GM12878 (cell line): Measurements from ENCODE around the gene GOLGA6L10. TPM values are rescaled to one million over a fixed set of nuclear protein-coding genes. Genes with fewer than 3 reads are reported as not detected.
"Not testable (repeated sequence)": the region's sequence is repeated elsewhere in the genome, so short reads cannot be mapped to it uniquely, and the experiment has no call there.

Experiments used
- ATAC-seq: fragments of 200-7000 bp; cut with Tn5 transposase; 3 replicates; pipeline ENCODE4 v1.9.1; 2020; ENCODE audit warnings: mild to moderate bottlenecking, moderate library complexity
- BruUV-seq: library from RNA; stranded (reverse); fragments of 400-500 nt; replicated peaks from 2 replicates; lab custom pipeline; 2021; lab: Mats Ljungman, UMichigan
- CTCF ChIA-PET: fragments of 300-600 bp; sonication (Branson Sonifier 250); formaldehyde crosslinking; extraction: SDS; loops from one replicate; lab custom pipeline; 2021; ENCODE audit warnings: inconsistent platforms; lab: Yijun Ruan, JAX
- POLR2A ChIA-PET: fragments of 350-600 bp; formaldehyde crosslinking; extraction: SDS; loops from one replicate; lab custom pipeline; 2021; ENCODE audit warnings: inconsistent platforms; lab: Charles Lee
- RAD21 ChIA-PET: fragments of 300-600 bp; sonication (Branson Sonifier 250); formaldehyde crosslinking; loops from one replicate; lab custom pipeline; 2023; ENCODE audit warnings: antibody characterized with exemption; ENCODE audit not compliant: unreplicated experiment; lab: Charles Lee
- SMC1A ChIA-PET: fragments of 300-600 bp; sonication (Branson Sonifier 250); formaldehyde crosslinking; loops from one replicate; lab custom pipeline; 2023; ENCODE audit not compliant: unreplicated experiment, uncharacterized antibody; lab: Charles Lee
- DNase-seq: peaks from one replicate; pipeline ENCODE4 v3.0.0-alpha.2; 2011; ENCODE audit warnings: low read depth, low spot score
- FAIRE-seq: peaks from 3 replicates; lab custom pipeline; 2011; peaks lifted over from hg19 to GRCh38; lab: Jason Lieb, UNC
- H2AFZ ChIP-seq: 2 replicates; pipeline ENCODE4 v1.6.0; 2011; ENCODE audit warnings: low read depth, low read length, control low read depth; ENCODE audit not compliant: control insufficient read depth
- H3K27ac ChIP-seq: 2 replicates; pipeline ENCODE4 v1.5.1; 2011; ENCODE audit warnings: control low read depth; ENCODE audit not compliant: control insufficient read depth, insufficient read depth
- H3K27me3 ChIP-seq, 2 experiments: replicated peaks in 1 of 2; 2 replicates each; pipeline versions ENCODE4 v1.6.0 to v1.6.1; 2011; ENCODE audit warnings: low read length in 1 of 2; ENCODE audit not compliant: control insufficient read depth in 2 of 2, insufficient read depth in 2 of 2
- H3K36me3 ChIP-seq, 2 experiments: 2 replicates each; pipeline ENCODE4 v1.5.1; 2011; ENCODE audit warnings: low read length in 1 of 2; ENCODE audit not compliant: control insufficient read depth in 2 of 2, insufficient read depth in 2 of 2
- H3K4me1 ChIP-seq: 2 replicates; pipeline ENCODE4 v1.6.1; 2011; ENCODE audit warnings: mild to moderate bottlenecking, low read length, moderate library complexity, mixed read lengths; ENCODE audit not compliant: control insufficient read depth, insufficient read depth
- H3K4me2 ChIP-seq: 2 replicates; pipeline ENCODE4 v1.6.0; 2011; ENCODE audit warnings: control low read depth; ENCODE audit not compliant: control insufficient read depth, insufficient read depth
- H3K4me3 ChIP-seq: fragments of 200-600 bp; sonication (generic); 2 replicates; pipeline ENCODE4 v1.5.1; 2016
- H3K79me2 ChIP-seq: 2 replicates; pipeline ENCODE4 v1.6.0; 2011; ENCODE audit warnings: low read length; ENCODE audit not compliant: control insufficient read depth, insufficient read depth
- H3K9ac ChIP-seq: 2 replicates; pipeline ENCODE4 v1.8.0; 2011; ENCODE audit warnings: low read length, control low read depth, mixed read lengths; ENCODE audit not compliant: control insufficient read depth, insufficient read depth
- H3K9me3 ChIP-seq: replicated peaks from 3 replicates; pipeline ENCODE4 v1.5.1; 2011; ENCODE audit warnings: mild to moderate bottlenecking, low read length; ENCODE audit not compliant: control insufficient read depth, insufficient read depth
- H4K20me1 ChIP-seq: 2 replicates; pipeline ENCODE4 v1.6.0; 2011; ENCODE audit not compliant: control insufficient read depth, insufficient read depth
- WGBS: methylation state at CpG from one replicate; pipeline ENCODE4 v1.1.6; 2016; ENCODE audit warnings: low lambda C conversion rate; ENCODE audit not compliant: insufficient replicate concordance, insufficient coverage; ENCODE audit errors: missing lambda C conversion rate; 5-methylcytosine and 5-hydroxymethylcytosine counted together
- in situ Hi-C: fragments of 300-500 bp; cut with MboI; formaldehyde crosslinking; loops from 9 replicates; pipeline ENCODE4 v1.14.3; 2018; ENCODE audit warnings: mixed read lengths
- intact Hi-C: fragments of 100-400 bp; cut with micrococcal nuclease; formaldehyde crosslinking; loops from one replicate; pipeline ENCODE4 v1.14.2; 2022; ENCODE audit not compliant: unreplicated experiment
- polyA plus RNA-seq, 11 experiments: library from polyadenylated mRNA; depleted of rRNA in 4 of 11; unstranded in 6 of 11; stranded (reverse) in 5 of 11; fragments of >200 nt; fragmentation: Nextera tagmentation in 4 of 11; fragmentation: Illumina TruSeq in 1 of 11; extraction: Ambion mirVana in 4 of 11; extraction: Trizol in 1 of 11; gene quantifications; 1 replicate in 1 of 11; 2 replicates in 10 of 11; pipeline versions ENCODE4 v1.2.1 to v1.2.3, GENCODE V29; 2011 to 2016; ENCODE audit warnings: inconsistent platforms in 2 of 11, missing spikeins in 2 of 11, low read depth in 1 of 11
- total RNA-seq, 4 experiments: library from RNA; depleted of rRNA in 3 of 4; stranded (reverse); fragments of >200 nt in 3 of 4; fragmentation: Illumina TruSeq in 1 of 4; extraction: Trizol in 1 of 4; gene quantifications; 2 replicates each; pipeline versions ENCODE4 v1.2.1 to v1.2.3, GENCODE V29; 2013 to 2021

Gene GOLGA6L10
- total and polyA plus RNA-seq, 10 of the 15 experiments (the other 5 are each of a cell fraction or from before 2014, with no cell fraction given) = 0.68 to 6.7 (median 1.3) TPM

- ATAC-seq, H3K4me3 ChIP-seq, H3K9me3 ChIP-seq, POLR2A ChIA-PET, FAIRE-seq, in situ Hi-C loops, SMC1A ChIA-PET, H3K79me2 ChIP-seq, H3K9ac ChIP-seq, H3K27ac ChIP-seq, H3K4me1 ChIP-seq, H2AFZ ChIP-seq, H3K36me3 ChIP-seq, DNase-seq, BruUV-seq, H3K27me3 ChIP-seq, H3K4me2 ChIP-seq, CTCF ChIA-PET, RAD21 ChIA-PET, intact Hi-C loops, H4K20me1 ChIP-seq: not testable (repeated sequence)
- WGBS = 49% methylated on average over 6 of the region's 10 CpGs
Measured at GRCh38 chr15:82325646-82326045, 23.6 kb downstream of the GOLGA6L10 start.

GRCh38 chr15:82324831-82325230 lies 24.4 kb downstream of the GOLGA6L10 start:
- H3K4me1 ChIP-seq, POLR2A ChIA-PET, CTCF ChIA-PET: not testable (repeated sequence)

GRCh38 chr15:82322488-82322887 lies 26.8 kb downstream of the GOLGA6L10 start:
- DNase-seq, FAIRE-seq, H3K27ac ChIP-seq, CTCF ChIA-PET, H3K4me1 ChIP-seq, H3K4me3 ChIP-seq, H3K4me2 ChIP-seq, H4K20me1 ChIP-seq, POLR2A ChIA-PET, H3K9me3 ChIP-seq, RAD21 ChIA-PET, in situ Hi-C loops, BruUV-seq, H3K9ac ChIP-seq, H3K36me3 ChIP-seq, H3K27me3 ChIP-seq, ATAC-seq, intact Hi-C loops, SMC1A ChIA-PET, H3K79me2 ChIP-seq, H2AFZ ChIP-seq: not testable (repeated sequence)
- WGBS = 28% methylated on average over 5 of the region's 10 CpGs

More at GRCh38 chr15:82324831-82325230, 24.4 kb downstream of the GOLGA6L10 start:
- FAIRE-seq, H3K79me2 ChIP-seq, intact Hi-C loops, RAD21 ChIA-PET, BruUV-seq, ATAC-seq, H3K4me3 ChIP-seq, H3K27me3 ChIP-seq, DNase-seq, H4K20me1 ChIP-seq, H3K9ac ChIP-seq, in situ Hi-C loops, H2AFZ ChIP-seq, SMC1A ChIA-PET, H3K27ac ChIP-seq, H3K9me3 ChIP-seq, H3K36me3 ChIP-seq, H3K4me2 ChIP-seq: not testable (repeated sequence)
- WGBS = 25% methylated on average over 6 of the region's 6 CpGs

GRCh38 chr15:82320861-82321260 lies 28.4 kb downstream of the GOLGA6L10 start:
- in situ Hi-C loops, H4K20me1 ChIP-seq, ATAC-seq, DNase-seq, SMC1A ChIA-PET, H2AFZ ChIP-seq, POLR2A ChIA-PET, H3K4me3 ChIP-seq, H3K4me2 ChIP-seq, FAIRE-seq, H3K27me3 ChIP-seq, H3K4me1 ChIP-seq, intact Hi-C loops, CTCF ChIA-PET, H3K9ac ChIP-seq, RAD21 ChIA-PET, H3K9me3 ChIP-seq, H3K36me3 ChIP-seq, BruUV-seq, H3K79me2 ChIP-seq, H3K27ac ChIP-seq: not testable (repeated sequence)
- WGBS = 0% methylated on average over 2 of the region's 6 CpGs
